ENCODE measurements around the gene IFT122. TPM values are rescaled to one million over a fixed set of nuclear protein-coding genes. Genes with fewer than 3 reads are reported as not detected.
"Not testable (repeated sequence)": the region's sequence is repeated elsewhere in the genome, so short reads cannot be mapped to it uniquely, and the experiment has no call there.

IFT122 gene
- total RNA-seq, 1 experiment from 2014 or later, result 30.0 TPM

GRCh38 chr3:129492691-129493090 is 52.7 kb downstream of the IFT122 start:
- no peaks in the 10 kb centered on the region for H3K36me3 Mint-ChIP-seq (ENCODE audit: insufficient read depth, unreplicated experiment)
- Histone ChIP-seq H3K4me1 (peaks cover 6% of the 10 kb centered on the region), H3K36me3 (ENCODE audit: control insufficient read depth, insufficient read depth, low read length) (peaks cover 2% of the 10 kb centered on the region; the same call in 1 of the 2 replicates), H3K27me3 (replicated peaks; ENCODE audit: control insufficient read depth, insufficient read depth, low read length) (no peaks in the 10 kb centered on the region), H3K4me3 (ENCODE audit: low read depth, low read length) (no peak overlapping the region), H3K9me3 (no peaks in the 10 kb centered on the region)
- no TSS peak for BruUV-seq (replicated peaks)
- H3K27me3 Mint-ChIP-seq (ENCODE audit: insufficient read depth, unreplicated experiment), result no peaks in the 10 kb centered on the region
- no peaks in the 10 kb centered on the region for H3K9me3 Mint-ChIP-seq (ENCODE audit: unreplicated experiment)
- intact Hi-C loops (cut with micrococcal nuclease; ENCODE audit: unreplicated experiment), result loop anchor here (5.0 kb wide), 3 partner anchors 50 to 115 kb away; partner anchors contain the start of genes H1-8 and PLXND1
- H3K27ac Mint-ChIP-seq (ENCODE audit: unreplicated experiment), result no peak overlapping the region
- peaks cover 11% of the 10 kb centered on the region for H3K4me1 Mint-ChIP-seq (ENCODE audit: low read depth, unreplicated experiment)
- DNase-seq, result no peak
- H3K4me3 Mint-ChIP-seq (ENCODE audit: unreplicated experiment), result no peak overlapping the region
- no peak for TF ChIP-seq CTCF (IDR thresholded peaks at IDR 0.05; ENCODE audit: insufficient read depth in 1 of 2, low read depth in 1 of 2, low read length in 1 of 2, severe bottlenecking in 1 of 2, unreplicated experiment in 1 of 2)
- CTCF ChIA-PET, result no interaction called here
- POLR2A ChIA-PET, result interaction anchor here (0.9 kb wide), 1 partner anchor 134 kb away, joined by 7 read pairs; no protein-coding TSS in a partner anchor

- Histone ChIP-seq H3K27me3 (replicated peaks; ENCODE audit: control insufficient read depth, insufficient read depth, low read length) (no peaks in the 10 kb centered on the region), H3K4me3 (ENCODE audit: low read depth, low read length) (no peak overlapping the region), H3K4me1 (peaks cover 6% of the 10 kb centered on the region), H3K9me3 (no peaks in the 10 kb centered on the region), H3K36me3 (ENCODE audit: control insufficient read depth, insufficient read depth, low read length) (peaks cover 2% of the 10 kb centered on the region; the same call in 1 of the 2 replicates)
- no peaks in the 10 kb centered on the region for H3K27me3 Mint-ChIP-seq (ENCODE audit: insufficient read depth, unreplicated experiment)
- H3K36me3 Mint-ChIP-seq (ENCODE audit: insufficient read depth, unreplicated experiment), result no peaks in the 10 kb centered on the region
- H3K27ac Mint-ChIP-seq (ENCODE audit: unreplicated experiment), result no peak overlapping the region
- H3K4me3 Mint-ChIP-seq (ENCODE audit: unreplicated experiment), result no peak overlapping the region
- ChIA-PET CTCF (no interaction called here), POLR2A (no interaction called here)
- no peak for TF ChIP-seq CTCF (IDR thresholded peaks at IDR 0.05; ENCODE audit: insufficient read depth in 1 of 2, low read depth in 1 of 2, low read length in 1 of 2, severe bottlenecking in 1 of 2, unreplicated experiment in 1 of 2)
- peaks cover 11% of the 10 kb centered on the region for H3K4me1 Mint-ChIP-seq (ENCODE audit: low read depth, unreplicated experiment)
- no peak for DNase-seq
- intact Hi-C loops (cut with micrococcal nuclease; ENCODE audit: unreplicated experiment), result loop anchor here (5.0 kb wide), 3 partner anchors 49 to 114 kb away; partner anchors contain the start of genes H1-8 and PLXND1
- H3K9me3 Mint-ChIP-seq (ENCODE audit: unreplicated experiment), result no peaks in the 10 kb centered on the region
- BruUV-seq (replicated peaks), result no TSS peak
Measured at GRCh38 chr3:129493206-129493605, 53.2 kb downstream of the IFT122 start.

GRCh38 chr3:129494499-129494898 is 54.5 kb downstream of the IFT122 start:
- DNase-seq; H3K9me3 ChIP-seq; H3K27me3 Mint-ChIP-seq (ENCODE audit: insufficient read depth, unreplicated experiment); H3K27me3 ChIP-seq (replicated peaks; ENCODE audit: control insufficient read depth, insufficient read depth, low read length); POLR2A ChIA-PET; H3K4me3 ChIP-seq (ENCODE audit: low read depth, low read length); BruUV-seq (replicated peaks); CTCF ChIA-PET; H3K36me3 ChIP-seq (ENCODE audit: control insufficient read depth, insufficient read depth, low read length); H3K4me1 ChIP-seq; H3K9me3 Mint-ChIP-seq (ENCODE audit: unreplicated experiment); H3K4me3 Mint-ChIP-seq (ENCODE audit: unreplicated experiment); H3K36me3 Mint-ChIP-seq (ENCODE audit: insufficient read depth, unreplicated experiment): not testable (repeated sequence)
- Mint-ChIP-seq H3K4me1 (ENCODE audit: low read depth, unreplicated experiment) (peaks cover 11% of the 10 kb centered on the region), H3K27ac (ENCODE audit: unreplicated experiment) (peak overlapping the region; percentile 45)
- intact Hi-C loops (cut with micrococcal nuclease; ENCODE audit: unreplicated experiment), result loop anchor here (5.0 kb wide), 3 partner anchors 48 to 113 kb away; partner anchors contain the start of genes H1-8 and PLXND1

GRCh38 chr3:129495006-129495639 is 55.1 kb downstream of the IFT122 start:
- CTCF ChIA-PET; BruUV-seq (replicated peaks); H3K4me1 ChIP-seq; H3K4me3 ChIP-seq (ENCODE audit: low read depth, low read length); H3K9me3 Mint-ChIP-seq (ENCODE audit: unreplicated experiment); H3K36me3 ChIP-seq (ENCODE audit: control insufficient read depth, insufficient read depth, low read length); H3K9me3 ChIP-seq; H3K36me3 Mint-ChIP-seq (ENCODE audit: insufficient read depth, unreplicated experiment); H3K27me3 ChIP-seq (replicated peaks; ENCODE audit: control insufficient read depth, insufficient read depth, low read length); POLR2A ChIA-PET; intact Hi-C loops (cut with micrococcal nuclease; ENCODE audit: unreplicated experiment); H3K27me3 Mint-ChIP-seq (ENCODE audit: insufficient read depth, unreplicated experiment); H3K4me3 Mint-ChIP-seq (ENCODE audit: unreplicated experiment): not testable (repeated sequence)
- Mint-ChIP-seq H3K27ac (ENCODE audit: unreplicated experiment) (peak overlapping the region; percentile 45), H3K4me1 (ENCODE audit: low read depth, unreplicated experiment) (peaks cover 11% of the 10 kb centered on the region)
- DNase-seq, result peak in 1 of 2 experiments; percentile 36

- POLR2A ChIA-PET; H3K4me3 Mint-ChIP-seq (ENCODE audit: unreplicated experiment); BruUV-seq (replicated peaks); H3K27me3 Mint-ChIP-seq (ENCODE audit: insufficient read depth, unreplicated experiment); DNase-seq; H3K36me3 ChIP-seq (ENCODE audit: control insufficient read depth, insufficient read depth, low read length); H3K4me3 ChIP-seq (ENCODE audit: low read depth, low read length); CTCF ChIA-PET; H3K9me3 ChIP-seq; intact Hi-C loops (cut with micrococcal nuclease; ENCODE audit: unreplicated experiment); H3K27me3 ChIP-seq (replicated peaks; ENCODE audit: control insufficient read depth, insufficient read depth, low read length); H3K36me3 Mint-ChIP-seq (ENCODE audit: insufficient read depth, unreplicated experiment); H3K9me3 Mint-ChIP-seq (ENCODE audit: unreplicated experiment); H3K4me1 ChIP-seq: not testable (repeated sequence)
- Mint-ChIP-seq H3K4me1 (ENCODE audit: low read depth, unreplicated experiment) (peaks cover 11% of the 10 kb centered on the region), H3K27ac (ENCODE audit: unreplicated experiment) (peak overlapping the region; percentile 79)
Measured at GRCh38 chr3:129497876-129498275, 57.9 kb downstream of the IFT122 start.
